WI38 (cell line): ENCODE results near the gene WDR83.
"Not testable (repeated sequence)": the region's sequence is repeated elsewhere in the genome, so short reads cannot be mapped to it uniquely, and the experiment has no call there.

Experiments
- H3K4me3 ChIP-seq: 2 replicates; pipeline ENCODE4 v1.5.1; 2011; ENCODE audit warnings: low read depth, mild to moderate bottlenecking, control low read depth, low read length
- CTCF ChIP-seq: IDR thresholded peaks from 2 replicates; pipeline ENCODE4 v1.5.1; 2012; ENCODE audit warnings: low read depth, mild to moderate bottlenecking, control low read depth, low read length

Gene WDR83

GRCh38 chr19:12689581-12690216, 23.1 kb downstream of the WDR83 start:
- no peak overlapping the region for H3K4me3 ChIP-seq
- TF ChIP-seq CTCF = no peak

- no peak for TF ChIP-seq CTCF
- H3K4me3 ChIP-seq = no peak overlapping the region
These were observed 26.4 kb downstream of the WDR83 start for GRCh38 chr19:12692960-12693359.

- H3K4me3 ChIP-seq = no peak overlapping the region
- TF ChIP-seq CTCF = no peak
These were observed 28.0 kb downstream of the WDR83 start for GRCh38 chr19:12694641-12695040.

GRCh38 chr19:12695096-12695495, 28.5 kb downstream of the WDR83 start:
- H3K4me3 ChIP-seq = no peak overlapping the region
- no peak for TF ChIP-seq CTCF

GRCh38 chr19:12695514-12695913, 28.9 kb downstream of the WDR83 start:
- no peak for TF ChIP-seq CTCF
- peak overlapping the region; percentile 87 for H3K4me3 ChIP-seq

GRCh38 chr19:12695997-12696365, 29.4 kb downstream of the WDR83 start:
- TF ChIP-seq CTCF = no peak
- peak overlapping the region; percentile 87 for H3K4me3 ChIP-seq

- H3K4me3 ChIP-seq = peak within 1 kb of the TSS; percentile 87
- TF ChIP-seq CTCF = no peak
These were observed 30.0 kb downstream of the WDR83 start, which contains the start of gene FBXW9 for GRCh38 chr19:12696366-12697335. TSS of gene FBXW9 (minus strand) at chr19:12696631. CDS start at chr19:12696581, 50 bp downstream.

GRCh38 chr19:12697425-12697824, 30.8 kb downstream of the WDR83 start:
- H3K4me3 ChIP-seq = not testable (repeated sequence)
